Small intestine (tissue), 16 donors: Measurements from ENCODE around the gene SUN1. TPM values are rescaled to one million over a fixed set of nuclear protein-coding genes. Genes with fewer than 3 reads are reported as not detected.
A peak's percentile ranks its signal among the peaks of the same experiment; 100 is the strongest.

Experiments used
- DNase-seq, 2 donors: peaks; one replicate each; pipeline versions ENCODE4 v3.0.0 to v3.0.0-alpha.2; 2013
- FAIRE-seq: peaks from 2 replicates; lab custom pipeline; 2012; peaks lifted over from hg19 to GRCh38; lab: Jason Lieb, UNC
- H3K27ac ChIP-seq, 3 donors: one replicate each; pipeline ENCODE4 v1.5.1; 2013; ENCODE audit warnings: low read length in 2 of 3, mild to moderate bottlenecking in 2 of 3, control low read depth in 1 of 3, inconsistent platforms in 1 of 3, low read depth in 1 of 3, moderate library complexity in 1 of 3
- H3K27me3 ChIP-seq, 3 donors: one replicate each; pipeline ENCODE4 v1.6.1; 2013; ENCODE audit warnings: low read length in 3 of 3, inconsistent platforms in 1 of 3; ENCODE audit not compliant: control insufficient read depth in 3 of 3, insufficient read depth in 3 of 3
- H3K36me3 ChIP-seq, 3 donors: one replicate each; pipeline ENCODE4 v1.6.1; 2013; ENCODE audit warnings: low read length in 3 of 3, inconsistent platforms in 1 of 3, low read depth in 1 of 3, mild to moderate bottlenecking in 1 of 3, moderate library complexity in 1 of 3; ENCODE audit not compliant: control insufficient read depth in 3 of 3, insufficient read depth in 2 of 3
- H3K4me1 ChIP-seq, 3 donors: one replicate each; pipeline ENCODE4 v1.6.1; 2013; ENCODE audit warnings: low read length in 2 of 3, inconsistent platforms in 1 of 3, low read depth in 1 of 3, mild to moderate bottlenecking in 1 of 3, moderate library complexity in 1 of 3; ENCODE audit not compliant: control insufficient read depth in 3 of 3, insufficient read depth in 2 of 3
- H3K4me3 ChIP-seq, 3 donors: one replicate each; pipeline ENCODE4 v1.5.1; 2013; ENCODE audit warnings: low read length in 3 of 3, control low read depth in 1 of 3, inconsistent platforms in 1 of 3, low read depth in 1 of 3, mild to moderate bottlenecking in 1 of 3, moderate library complexity in 1 of 3
- H3K9me3 ChIP-seq, 2 donors: one replicate each; pipeline ENCODE4 v1.6.1; 2013; ENCODE audit warnings: low read depth in 1 of 2, low read length in 1 of 2; ENCODE audit not compliant: control insufficient read depth in 2 of 2, insufficient read depth in 1 of 2
- WGBS, 3 donors: extraction: QIAGEN DNeasy Blood & Tissue Kit; methylation state at CpG; one replicate each; pipeline ENCODE4 v1.1.7; 2013; 5-methylcytosine and 5-hydroxymethylcytosine counted together
- long read RNA-seq, 10 donors: transcript quantifications; one replicate each; lab custom pipeline, GENCODE V29; 2026
- polyA plus RNA-seq, 4 donors: library from polyadenylated mRNA; stranded (reverse) in 3 of 4; unstranded in 1 of 4; fragments of 200-250 nt in 3 of 4; fragments of 120-200 nt in 1 of 4; gene quantifications; one replicate each; pipeline versions ENCODE4 v1.2.1 to v1.2.3, GENCODE V29; 2013
- donor health status: healthy with polysubstance abuse.
- donor health status: control.
- donor health status: control.
- donor health status: Bipolar disorder and iron deficiency.
- donor health status: healthy.

The SUN1 gene, protein sequence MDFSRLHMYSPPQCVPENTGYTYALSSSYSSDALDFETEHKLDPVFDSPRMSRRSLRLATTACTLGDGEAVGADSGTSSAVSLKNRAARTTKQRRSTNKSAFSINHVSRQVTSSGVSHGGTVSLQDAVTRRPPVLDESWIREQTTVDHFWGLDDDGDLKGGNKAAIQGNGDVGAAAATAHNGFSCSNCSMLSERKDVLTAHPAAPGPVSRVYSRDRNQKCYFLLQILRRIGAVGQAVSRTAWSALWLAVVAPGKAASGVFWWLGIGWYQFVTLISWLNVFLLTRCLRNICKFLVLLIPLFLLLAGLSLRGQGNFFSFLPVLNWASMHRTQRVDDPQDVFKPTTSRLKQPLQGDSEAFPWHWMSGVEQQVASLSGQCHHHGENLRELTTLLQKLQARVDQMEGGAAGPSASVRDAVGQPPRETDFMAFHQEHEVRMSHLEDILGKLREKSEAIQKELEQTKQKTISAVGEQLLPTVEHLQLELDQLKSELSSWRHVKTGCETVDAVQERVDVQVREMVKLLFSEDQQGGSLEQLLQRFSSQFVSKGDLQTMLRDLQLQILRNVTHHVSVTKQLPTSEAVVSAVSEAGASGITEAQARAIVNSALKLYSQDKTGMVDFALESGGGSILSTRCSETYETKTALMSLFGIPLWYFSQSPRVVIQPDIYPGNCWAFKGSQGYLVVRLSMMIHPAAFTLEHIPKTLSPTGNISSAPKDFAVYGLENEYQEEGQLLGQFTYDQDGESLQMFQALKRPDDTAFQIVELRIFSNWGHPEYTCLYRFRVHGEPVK
- polyA plus RNA-seq, result 100 to 1,000 TPM in 1 of 4 donors, 10 to 100 TPM in 3; 41.6 to 105 (median 61.2) TPM
- long read RNA-seq, donor 1, full-length matches to known transcripts, result 9 of 14 reads
- long read RNA-seq, donor 1, partial matches to known transcripts, result 0 of 14 reads
- long read RNA-seq, donor 1, other reads (novel, unspliced or antisense), result 5 of 14 reads
- long read RNA-seq, donor 2, partial matches to known transcripts, result 0 of 1 reads
- long read RNA-seq, donor 2, other reads (novel, unspliced or antisense), result 0 of 1 reads
- long read RNA-seq, donor 3, partial matches to known transcripts, result 24 of 29 reads
- long read RNA-seq, donor 3, other reads (novel, unspliced or antisense), result 0 of 29 reads
- long read RNA-seq, donor 4, result 0 reads
- long read RNA-seq, donor 5, result 0 reads
- long read RNA-seq, donor 6, partial matches to known transcripts, result 0 of 8 reads
- long read RNA-seq, donor 6, other reads (novel, unspliced or antisense), result 7 of 8 reads
- long read RNA-seq, donor 7, full-length matches to known transcripts, result 7 of 47 reads
- long read RNA-seq, donor 7, partial matches to known transcripts, result 32 of 47 reads
- long read RNA-seq, donor 7, other reads (novel, unspliced or antisense), result 8 of 47 reads
- long read RNA-seq, donor 8, result 0 reads
- long read RNA-seq, donor 9, partial matches to known transcripts, result 0 of 1 reads
- long read RNA-seq, donor 9, other reads (novel, unspliced or antisense), result 0 of 1 reads
- long read RNA-seq, donor 10, partial matches to known transcripts, result 0 of 7 reads
- long read RNA-seq, donor 10, other reads (novel, unspliced or antisense), result 0 of 7 reads

DNA sequence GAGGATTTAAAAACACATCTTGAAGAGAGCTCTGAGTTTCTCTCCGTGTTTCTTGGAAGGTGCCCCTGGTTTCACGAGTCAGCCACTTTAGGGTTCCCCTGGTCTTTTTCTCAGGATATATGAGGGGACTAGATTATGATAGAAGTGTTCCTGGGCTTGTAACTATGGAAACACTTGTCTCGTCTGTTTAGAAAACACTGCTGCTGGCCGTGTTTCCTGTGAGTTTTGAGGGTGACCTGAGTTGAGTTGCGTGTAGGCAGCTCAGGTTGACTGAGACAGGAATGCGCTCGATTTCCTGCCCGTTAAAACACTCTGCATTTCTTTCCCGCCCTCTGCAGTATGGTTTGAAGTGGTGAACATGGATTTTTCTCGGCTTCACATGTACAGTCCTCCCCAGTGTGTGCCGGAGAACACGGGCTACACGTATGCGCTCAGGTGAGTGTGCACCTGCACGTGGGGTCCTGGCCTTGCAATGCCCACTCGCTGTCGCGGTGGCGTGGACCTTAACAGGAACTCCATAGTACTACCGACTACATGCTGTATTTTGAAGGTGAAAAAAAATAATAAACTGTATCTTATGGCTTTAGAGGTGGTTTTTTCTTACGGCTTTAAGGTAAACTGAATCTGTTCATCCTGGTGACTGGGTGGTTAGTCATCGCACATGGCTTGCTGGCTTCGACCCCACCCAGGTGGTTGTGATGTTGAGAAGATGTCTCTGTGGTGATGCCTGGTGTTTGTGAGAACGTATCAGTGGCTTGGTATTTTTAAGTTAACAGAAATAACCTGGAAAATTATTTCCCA is at the start of gene SUN1:
Gene SUN1, plus strand, starts transcription at position 310 of the 801 bp plus-strand sequence. Its CDS starts 49 bp downstream, at position 359.
- DNase-seq (no peak), FAIRE-seq (no peak)
- H3K4me3 ChIP-seq, result no peak within 1 kb of the TSS

GRCh38 chr7:782718-783449 is 49.4 kb upstream of the SUN1 start:
- no peak for DNase-seq
- peaks cover 3 to 82% (median 5%) of the 10 kb centered on the region in 3 donors for H3K36me3 ChIP-seq
- no peak overlapping the region for H3K4me3 ChIP-seq
- no peaks in the 10 kb centered on the region for H3K4me1 ChIP-seq
- H3K27me3 ChIP-seq, result no peaks in the 10 kb centered on the region
- 96 to 98% (median 96%) methylated on average over 52 to 56 of the region's 56 CpGs for WGBS, 3 donors
- no peak overlapping the region for H3K27ac ChIP-seq
- peaks cover 0 to 5% of the 10 kb centered on the region in 2 donors for H3K9me3 ChIP-seq
- no peak for FAIRE-seq

More for the DNA sequence above, at the start of gene SUN1:
- no peaks in the 10 kb centered on the region for H3K9me3 ChIP-seq
- peak within 1 kb of the TSS in 2 of 3 donors; percentile 69 to 72 for H3K27ac ChIP-seq
- no peaks in the 10 kb centered on the region for H3K27me3 ChIP-seq
- H3K4me1 ChIP-seq, result peaks cover 0 to 8% (median 0%) of the 10 kb centered on the region in 3 donors
- H3K36me3 ChIP-seq, result peaks cover 0 to 55% (median 2%) of the 10 kb centered on the region in 3 donors
- WGBS, 3 donors, result 62 to 75% (median 71%) methylated on average over 24 of the region's 24 CpGs

- Histone ChIP-seq H3K36me3 (peaks cover 2 to 78% (median 3%) of the 10 kb centered on the region in 3 donors), H3K4me3 (no peak overlapping the region), H3K4me1 (no peaks in the 10 kb centered on the region), H3K9me3 (peaks cover 0 to 5% of the 10 kb centered on the region in 2 donors), H3K27me3 (no peaks in the 10 kb centered on the region), H3K27ac (no peak overlapping the region)
- WGBS, 3 donors, result 93 to 94% (median 94%) methylated on average over 30 to 36 of the region's 36 CpGs
- FAIRE-seq (no peak), DNase-seq (no peak)
Observed at GRCh38 chr7:783556-784490, 48.5 kb upstream of the SUN1 start.

DNA sequence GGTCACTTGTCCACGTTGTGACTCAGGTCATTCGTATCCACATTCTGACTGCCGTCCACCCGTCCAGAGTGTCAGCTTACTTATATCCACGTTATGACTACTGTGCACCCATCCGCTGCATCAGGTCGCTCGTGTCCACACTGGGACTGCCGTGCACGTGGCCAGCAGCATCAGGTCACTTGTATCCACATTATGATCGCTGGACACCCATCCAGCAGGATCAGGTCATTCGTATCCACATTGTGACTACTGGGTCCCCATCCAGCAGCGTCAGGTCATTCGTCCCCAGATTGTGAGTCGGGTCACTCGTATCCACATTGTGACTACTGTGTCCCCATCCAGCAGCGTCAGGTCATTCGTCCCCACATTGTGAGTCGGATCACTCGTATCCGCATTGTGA is 47.3 kb upstream of the SUN1 start:
- H3K36me3 ChIP-seq, result peaks cover under 1 to 69% (median 3%) of the 10 kb centered on the region in 3 donors

GRCh38 chr7:785416-785815 is 46.9 kb upstream of the SUN1 start:
- DNase-seq (no peak), FAIRE-seq (no peak)
- H3K9me3 ChIP-seq, result peaks cover 0 to 5% of the 10 kb centered on the region in 2 donors
- H3K4me3 ChIP-seq, result no peak overlapping the region
- H3K4me1 ChIP-seq, result no peaks in the 10 kb centered on the region
- 90 to 97% (median 93%) methylated on average over 10 of the region's 10 CpGs for WGBS, 3 donors
- H3K27me3 ChIP-seq, result no peaks in the 10 kb centered on the region
- H3K27ac ChIP-seq, result no peak overlapping the region
- H3K36me3 ChIP-seq, result peaks cover 0 to 70% (median 2%) of the 10 kb centered on the region in 3 donors

More for the DNA sequence above, 47.3 kb upstream of the SUN1 start:
- no peak for DNase-seq
- WGBS, 3 donors, result 95 to 96% (median 96%) methylated on average over 21 of the region's 21 CpGs
- no peaks in the 10 kb centered on the region for H3K27me3 ChIP-seq
- H3K4me3 ChIP-seq, result no peak overlapping the region
- H3K4me1 ChIP-seq, result no peaks in the 10 kb centered on the region
- H3K27ac ChIP-seq, result no peak overlapping the region
- FAIRE-seq, result no peak
- peaks cover 0 to 5% of the 10 kb centered on the region in 2 donors for H3K9me3 ChIP-seq

- H3K27me3 ChIP-seq, result no peaks in the 10 kb centered on the region
- peaks cover 0 to 5% of the 10 kb centered on the region in 2 donors for H3K9me3 ChIP-seq
- no peak overlapping the region for H3K27ac ChIP-seq
- no peak for FAIRE-seq
- H3K4me3 ChIP-seq, result no peak overlapping the region
- peak; percentile 65 to 77 for DNase-seq
- no peaks in the 10 kb centered on the region for H3K4me1 ChIP-seq
- WGBS, 3 donors, result 48 to 63% (median 62%) methylated on average over 11 of the region's 11 CpGs
- H3K36me3 ChIP-seq, result peaks cover 0 to 63% (median 0%) of the 10 kb centered on the region in 3 donors
Observed at GRCh38 chr7:786472-787255, 45.6 kb upstream of the SUN1 start.
